Mesodermal cell (in vitro differentiated cells): ENCODE results near the gene OGDH.

Source experiments
- H3K27ac ChIP-seq: 2 replicates; pipeline ENCODE4 v1.7.0; 2013; ENCODE audit warnings: mild to moderate bottlenecking, low read depth, low read length, moderate library complexity; ENCODE audit not compliant: severe bottlenecking
- H3K36me3 ChIP-seq: 2 replicates; pipeline ENCODE4 v1.7.1; 2013; ENCODE audit warnings: mild to moderate bottlenecking, low read length, moderate library complexity; ENCODE audit not compliant: control insufficient read depth, insufficient read depth
- H3K4me1 ChIP-seq: one replicate; pipeline ENCODE4 v1.7.1; 2013; ENCODE audit warnings: mild to moderate bottlenecking, low read length; ENCODE audit not compliant: insufficient read depth, control insufficient read depth, poor library complexity, severe bottlenecking
- H3K4me3 ChIP-seq: 2 replicates; pipeline ENCODE4 v1.7.0; 2013; ENCODE audit warnings: low read length, control low read depth, mild to moderate bottlenecking; ENCODE audit not compliant: insufficient read depth, poor library complexity, severe bottlenecking; ENCODE audit errors: extremely low read depth
- H3K9me3 ChIP-seq: 2 replicates; pipeline ENCODE4 v1.7.1; 2013; ENCODE audit warnings: mild to moderate bottlenecking, low read length, moderate library complexity; ENCODE audit not compliant: control insufficient read depth
- WGBS, 2 experiments: methylation state at CpG; one replicate each; pipeline ENCODE4 v1.1.5; 2013; ENCODE audit warnings: missing lambda C conversion rate in 2 of 2; ENCODE audit not compliant: insufficient coverage in 2 of 2; 5-methylcytosine and 5-hydroxymethylcytosine counted together

Gene OGDH

DNA sequence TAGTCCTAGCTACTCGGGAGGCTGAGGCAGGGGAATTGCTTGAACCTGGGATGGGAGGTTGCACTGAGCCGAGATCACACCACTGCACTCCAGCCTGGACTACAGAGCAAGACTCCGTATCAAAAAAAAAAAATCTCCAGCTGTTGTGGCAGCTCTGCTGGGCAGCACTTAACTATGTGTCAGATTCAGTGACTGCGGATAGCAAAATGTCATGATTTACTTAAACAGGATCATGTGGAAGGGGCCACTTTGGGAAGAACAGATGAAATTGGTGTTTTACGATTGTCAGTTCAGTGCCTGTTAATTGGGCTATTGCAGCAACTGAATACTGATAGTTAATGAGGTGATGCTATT is 15.3 kb downstream of the OGDH start:
- H3K4me3 ChIP-seq: no peak overlapping the region
- 88 to 97% methylated on average over 4 to 5 of the region's 5 CpGs for WGBS, 2 experiments
- H3K9me3 ChIP-seq: no peaks in the 10 kb centered on the region
- peaks cover 36% of the 10 kb centered on the region for H3K36me3 ChIP-seq
- no peak overlapping the region for H3K27ac ChIP-seq
- peaks cover 17% of the 10 kb centered on the region for H3K4me1 ChIP-seq

DNA sequence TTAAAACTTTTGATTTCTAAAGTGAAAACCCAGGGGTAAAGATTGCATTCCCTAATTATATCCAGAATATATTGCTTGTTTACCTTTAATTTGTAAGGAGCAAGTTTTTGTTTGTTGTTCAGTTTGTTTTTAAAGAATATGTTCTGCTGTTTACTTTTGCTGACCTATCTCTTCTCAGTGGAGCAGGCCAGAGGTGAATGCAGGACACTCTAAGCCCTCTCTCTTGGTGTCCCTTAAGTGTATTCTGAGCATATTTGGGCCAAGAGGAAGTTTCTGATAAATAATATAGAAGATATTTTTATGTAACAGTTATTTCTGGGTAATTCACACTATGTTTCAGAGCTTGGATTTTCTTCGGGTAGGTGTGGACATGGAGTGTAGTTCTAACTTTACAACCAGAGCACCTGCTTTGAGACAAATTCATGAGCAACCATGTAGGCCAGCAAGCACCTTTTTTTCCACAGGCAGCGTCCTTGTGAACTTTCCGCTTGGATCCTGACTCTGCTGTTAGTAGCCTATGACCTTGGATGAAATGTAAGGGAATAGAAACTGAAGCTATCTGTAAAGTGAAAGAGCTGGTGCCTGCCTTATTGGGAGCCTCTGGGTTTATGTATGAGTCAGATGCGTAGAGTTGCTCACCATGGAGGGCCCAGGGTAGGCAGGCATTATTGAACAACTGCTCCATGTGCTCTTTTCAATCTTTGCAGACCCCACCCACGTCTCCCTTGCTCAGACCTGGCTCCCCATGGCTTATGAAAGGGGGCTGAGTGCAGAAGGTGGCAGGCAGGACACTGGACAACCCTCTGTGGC is 16.1 kb downstream of the OGDH start:
- WGBS, 2 experiments: 89 to 100% methylated on average over 2 to 4 of the region's 5 CpGs
- H3K4me1 ChIP-seq: peaks cover 14% of the 10 kb centered on the region
- H3K36me3 ChIP-seq: peaks cover 43% of the 10 kb centered on the region
- H3K4me3 ChIP-seq: no peak overlapping the region
- H3K27ac ChIP-seq: no peak overlapping the region
- no peaks in the 10 kb centered on the region for H3K9me3 ChIP-seq

DNA sequence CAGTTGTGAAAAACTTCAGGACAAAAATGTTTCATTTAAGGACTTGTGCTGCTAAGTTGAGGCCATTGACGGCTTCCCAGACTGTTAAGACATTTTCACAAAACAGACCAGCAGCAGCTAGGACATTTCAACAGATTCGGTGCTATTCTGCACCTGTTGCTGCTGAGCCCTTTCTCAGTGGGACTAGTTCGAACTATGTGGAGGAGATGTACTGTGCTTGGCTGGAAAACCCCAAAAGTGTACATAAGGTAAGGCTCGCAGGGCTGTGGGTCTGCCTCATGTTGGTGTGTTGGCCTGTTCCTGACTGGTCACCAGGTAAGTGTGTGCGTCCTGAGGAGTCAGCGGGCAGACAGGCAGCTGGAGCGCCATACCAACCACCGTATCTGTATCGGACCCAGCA is 17.9 kb downstream of the OGDH start:
- H3K4me1 ChIP-seq: peaks cover 5% of the 10 kb centered on the region
- H3K4me3 ChIP-seq: no peak overlapping the region
- no peaks in the 10 kb centered on the region for H3K9me3 ChIP-seq
- H3K36me3 ChIP-seq: peaks cover 49% of the 10 kb centered on the region
- no peak overlapping the region for H3K27ac ChIP-seq
- 96 to 98% methylated on average over 9 of the region's 9 CpGs for WGBS, 2 experiments

DNA sequence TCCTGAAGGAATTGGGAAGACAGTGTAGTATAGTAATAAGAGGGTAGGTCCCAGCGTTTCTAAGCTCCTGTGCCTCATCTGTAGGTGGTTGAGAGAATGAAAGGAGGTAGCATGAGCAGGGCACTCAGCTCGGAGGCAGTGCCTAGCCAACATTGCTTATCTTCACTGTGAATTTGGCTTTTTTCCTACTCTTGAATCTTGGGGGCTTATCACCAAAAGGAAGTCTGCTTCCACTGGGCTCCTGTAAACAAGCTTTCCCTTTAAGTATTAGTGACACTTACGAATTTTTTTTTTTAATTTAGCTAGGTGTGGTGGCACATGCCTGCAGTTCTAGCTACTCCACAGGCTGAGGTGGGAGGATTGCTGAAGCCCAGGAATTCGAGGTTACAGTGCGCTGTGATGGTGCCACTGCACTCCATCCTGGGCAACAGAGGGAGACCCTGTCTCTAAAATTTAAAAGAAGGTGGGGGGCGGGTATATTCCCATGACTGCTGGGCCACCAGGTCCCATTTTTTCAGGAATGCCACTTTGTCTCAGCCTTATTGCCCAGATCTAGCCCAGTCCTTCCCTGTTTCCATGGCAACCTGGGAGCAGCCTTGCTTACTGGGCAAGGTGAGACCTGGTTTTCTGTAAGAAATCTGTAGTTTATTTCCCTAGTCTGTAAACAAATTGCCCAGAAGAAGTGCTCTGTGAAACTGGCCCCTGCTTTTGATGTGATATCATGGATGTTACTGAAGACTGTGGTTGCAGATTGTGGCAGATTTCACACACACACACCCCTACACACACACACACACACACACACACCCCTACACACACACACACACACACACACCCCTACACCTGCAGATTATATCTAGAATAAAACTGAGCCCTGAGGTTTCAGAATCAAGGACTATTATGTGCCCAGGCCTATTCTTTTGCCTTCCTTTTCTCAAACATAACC is 19.4 kb downstream of the OGDH start:
- Histone ChIP-seq H3K4me3 (no peak overlapping the region), H3K4me1 (peaks cover 8% of the 10 kb centered on the region), H3K36me3 (peaks cover 61% of the 10 kb centered on the region), H3K9me3 (no peaks in the 10 kb centered on the region), H3K27ac (peak overlapping the region; percentile 30)
- WGBS, 2 experiments: 81 to 89% methylated on average over 4 of the region's 6 CpGs

DNA sequence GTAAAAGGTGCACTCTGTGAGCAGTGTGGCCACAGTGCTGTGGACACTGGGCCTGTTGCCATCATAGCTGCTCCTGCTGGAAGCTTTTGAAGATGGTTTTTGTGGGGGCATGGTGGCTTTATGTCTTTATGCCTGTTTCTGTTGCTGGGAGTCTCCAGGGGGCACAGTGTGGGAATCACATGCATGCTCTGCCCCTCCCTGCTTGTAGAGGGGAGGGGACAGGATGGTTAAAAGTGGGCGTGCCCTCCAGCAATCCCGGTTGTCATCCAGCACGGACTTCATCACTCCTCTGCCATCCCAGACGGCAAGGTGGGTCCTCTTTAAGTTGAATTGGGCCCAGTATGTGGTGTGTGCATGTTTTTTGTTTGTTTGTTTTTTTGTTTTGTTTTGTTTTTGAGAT is 20.2 kb downstream of the OGDH start:
- H3K4me3 ChIP-seq: no peak overlapping the region
- no peak overlapping the region for H3K27ac ChIP-seq
- H3K36me3 ChIP-seq: peaks cover 65% of the 10 kb centered on the region
- peaks cover 16% of the 10 kb centered on the region for H3K4me1 ChIP-seq
- 83% methylated on average over 4 of the region's 4 CpGs; no CpG with 5 or more reads in 1 of the 2 experiments for WGBS, 2 experiments
- no peaks in the 10 kb centered on the region for H3K9me3 ChIP-seq

DNA sequence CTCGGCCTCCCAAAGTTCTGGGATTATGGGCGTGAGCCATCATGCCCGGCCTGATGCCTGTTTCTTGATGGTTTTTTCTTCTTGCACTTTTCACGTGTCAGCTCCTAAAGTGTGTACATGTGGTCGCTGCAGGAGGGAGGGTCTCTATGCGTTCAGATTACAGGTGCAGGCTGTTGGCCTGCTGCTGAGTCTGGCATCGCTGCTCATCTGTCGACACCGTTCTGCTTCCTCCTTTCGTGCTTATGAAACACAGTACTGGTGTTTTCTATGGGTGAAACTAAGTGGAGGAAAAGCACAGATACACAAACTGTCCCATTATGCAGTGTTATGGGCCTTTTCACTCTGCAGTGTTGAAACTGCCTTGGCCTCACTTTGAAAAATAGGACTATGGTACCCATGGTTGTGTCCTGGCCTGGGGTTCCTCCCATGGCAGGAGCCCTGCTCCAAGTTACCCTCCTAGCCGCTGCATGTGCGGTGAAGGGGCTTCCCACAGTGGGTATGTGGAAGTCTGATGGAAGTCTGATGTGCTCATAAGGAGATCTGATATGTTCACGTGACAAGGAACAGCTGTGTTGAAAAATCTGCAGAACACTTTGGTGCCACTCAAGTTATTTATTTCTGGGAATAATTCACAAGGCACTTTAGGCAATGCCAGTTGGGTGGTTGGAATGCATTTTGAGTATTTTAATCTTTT is 23.5 kb downstream of the OGDH start:
- no peaks in the 10 kb centered on the region for H3K9me3 ChIP-seq
- no peak overlapping the region for H3K4me3 ChIP-seq
- 82 to 92% methylated on average over 7 to 10 of the region's 13 CpGs for WGBS, 2 experiments
- H3K27ac ChIP-seq: no peak overlapping the region
- peaks cover 64% of the 10 kb centered on the region for H3K36me3 ChIP-seq
- peaks cover 16% of the 10 kb centered on the region for H3K4me1 ChIP-seq

DNA sequence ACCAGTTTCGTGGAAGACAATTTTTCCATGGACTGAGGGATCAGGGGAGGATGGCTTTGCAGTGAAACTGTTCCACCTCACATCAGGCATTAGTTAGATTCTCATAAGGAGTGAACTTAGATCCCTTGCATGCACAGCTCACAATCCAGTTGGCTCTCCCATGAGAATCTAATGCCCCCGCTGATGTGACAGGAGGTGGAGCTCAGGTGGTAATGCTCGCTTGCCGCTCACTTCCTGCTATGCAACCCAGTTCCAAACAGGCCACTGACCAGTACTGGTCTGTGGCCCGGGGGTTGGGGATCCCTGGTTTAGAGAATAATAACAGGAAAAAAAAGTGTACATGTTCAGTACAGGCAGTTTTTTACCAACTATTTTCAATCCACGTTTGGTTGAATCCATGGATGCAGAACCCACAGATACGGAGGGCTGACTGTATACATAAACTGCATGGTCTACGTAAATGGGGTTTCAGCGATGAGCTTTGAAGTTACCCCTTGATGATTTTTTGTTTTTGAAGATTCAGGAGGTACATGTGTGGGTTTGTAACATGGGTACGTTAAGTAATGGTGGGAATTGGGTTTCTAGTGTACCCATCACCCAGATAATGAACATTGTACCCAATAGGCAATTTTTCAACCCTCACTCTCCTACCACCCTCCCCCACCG is 24.5 kb downstream of the OGDH start:
- H3K9me3 ChIP-seq: no peaks in the 10 kb centered on the region
- WGBS, 2 experiments: 97% methylated on average over 3 to 5 of the region's 11 CpGs
- H3K4me3 ChIP-seq: no peak overlapping the region
- H3K36me3 ChIP-seq: peaks cover 54% of the 10 kb centered on the region
- peak overlapping the region; percentile 4 for H3K27ac ChIP-seq
- peaks cover 12% of the 10 kb centered on the region for H3K4me1 ChIP-seq

DNA sequence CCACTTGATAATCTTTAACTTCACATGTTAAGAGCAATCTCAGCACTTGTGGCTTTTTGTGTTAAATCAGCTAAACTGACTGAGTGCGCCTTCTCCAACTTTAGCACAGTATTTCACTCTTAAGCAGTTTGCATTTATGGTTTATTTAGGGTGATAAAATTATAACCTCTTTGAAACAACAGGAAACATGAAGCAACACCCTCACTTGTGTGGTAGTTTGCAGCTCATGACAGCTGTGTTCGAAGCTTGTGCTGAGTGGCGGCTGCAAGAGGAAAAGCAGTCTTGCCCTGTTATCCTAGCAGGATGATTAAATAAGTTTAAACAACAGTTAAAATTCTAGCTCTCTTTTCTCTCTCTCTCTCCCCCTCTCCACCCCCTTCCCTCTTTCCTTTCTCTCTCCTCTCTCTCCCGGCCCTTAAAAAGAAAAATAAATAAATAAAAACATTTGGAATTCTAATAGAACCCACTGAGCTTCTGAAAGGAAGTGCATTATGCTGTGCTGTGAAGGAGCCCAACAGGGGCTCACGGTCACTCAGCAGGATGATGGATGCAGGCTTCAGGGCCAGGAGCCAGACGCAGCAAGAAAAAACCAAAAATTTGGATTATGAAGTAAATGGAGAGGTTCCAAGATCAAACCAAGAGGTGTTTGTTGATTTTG is 25.2 kb downstream of the OGDH start:
- Histone ChIP-seq H3K4me1 (peaks cover 12% of the 10 kb centered on the region), H3K36me3 (peaks cover 52% of the 10 kb centered on the region), H3K4me3 (no peak overlapping the region), H3K9me3 (no peaks in the 10 kb centered on the region), H3K27ac (peak overlapping the region; percentile 4)
- WGBS, 2 experiments: 77 to 78% methylated on average over 3 to 4 of the region's 6 CpGs

DNA sequence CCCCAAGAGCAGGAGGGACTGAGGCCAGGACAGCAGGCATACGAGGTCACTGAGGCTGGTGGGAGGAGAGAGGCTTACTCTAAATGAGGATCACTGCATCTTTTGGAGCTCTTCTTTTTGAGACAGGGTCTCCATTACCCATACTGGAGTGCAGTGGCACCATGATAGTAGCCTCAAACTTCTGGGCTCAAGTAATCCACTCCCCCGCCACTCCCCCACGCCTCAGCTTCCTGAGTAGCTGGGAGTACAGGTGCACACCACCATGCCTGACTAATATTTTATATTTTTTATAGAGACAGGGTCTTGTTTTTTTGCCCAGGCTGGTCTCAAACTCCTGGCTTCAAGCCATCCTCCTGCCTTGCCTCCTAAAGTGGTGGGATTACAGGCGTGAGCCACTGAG is 25.8 kb downstream of the OGDH start:
- H3K27ac ChIP-seq: no peak overlapping the region
- peaks cover 50% of the 10 kb centered on the region for H3K36me3 ChIP-seq
- WGBS, 2 experiments: 86 to 100% methylated on average over 1 to 3 of the region's 4 CpGs
- no peaks in the 10 kb centered on the region for H3K9me3 ChIP-seq
- H3K4me1 ChIP-seq: peaks cover 12% of the 10 kb centered on the region
- H3K4me3 ChIP-seq: no peak overlapping the region
